Sciatic nerve (tissue), 2 donors: Measurements from ENCODE around the gene FBXW11. TPM values are rescaled to one million over a fixed set of nuclear protein-coding genes. Genes with fewer than 3 reads are reported as not detected.

ENCODE experiments used
- ATAC-seq: fragments of 200-7000 bp; cut with Tn5 transposase; one replicate; pipeline ENCODE4 v1.9.1; 2020; ENCODE audit warnings: mild to moderate bottlenecking, moderate library complexity
- DNase-seq: peaks from one replicate; pipeline ENCODE4 v3.0.0-alpha.2; 2020; ENCODE audit warnings: low spot score
- intact Hi-C: fragments of 100-400 bp; cut with DNase I; formaldehyde crosslinking; loops from one replicate; pipeline ENCODE4 v1.14.2; 2022
- total RNA-seq: library from RNA; stranded (reverse); fragmentation: NEBNext Ultra II Directional; extraction: Animal tissue kit (Norgen Biotek cat#: 25700); gene quantifications from one replicate; pipeline ENCODE4 v1.2.1, GENCODE V29; 2021
- donor health status: DM: no; HTN: no; CAD: no.
- donor health status: DM: no; HTN: no; CAD: no.

The FBXW11 gene
- 67.7 TPM for total RNA-seq

DNA sequence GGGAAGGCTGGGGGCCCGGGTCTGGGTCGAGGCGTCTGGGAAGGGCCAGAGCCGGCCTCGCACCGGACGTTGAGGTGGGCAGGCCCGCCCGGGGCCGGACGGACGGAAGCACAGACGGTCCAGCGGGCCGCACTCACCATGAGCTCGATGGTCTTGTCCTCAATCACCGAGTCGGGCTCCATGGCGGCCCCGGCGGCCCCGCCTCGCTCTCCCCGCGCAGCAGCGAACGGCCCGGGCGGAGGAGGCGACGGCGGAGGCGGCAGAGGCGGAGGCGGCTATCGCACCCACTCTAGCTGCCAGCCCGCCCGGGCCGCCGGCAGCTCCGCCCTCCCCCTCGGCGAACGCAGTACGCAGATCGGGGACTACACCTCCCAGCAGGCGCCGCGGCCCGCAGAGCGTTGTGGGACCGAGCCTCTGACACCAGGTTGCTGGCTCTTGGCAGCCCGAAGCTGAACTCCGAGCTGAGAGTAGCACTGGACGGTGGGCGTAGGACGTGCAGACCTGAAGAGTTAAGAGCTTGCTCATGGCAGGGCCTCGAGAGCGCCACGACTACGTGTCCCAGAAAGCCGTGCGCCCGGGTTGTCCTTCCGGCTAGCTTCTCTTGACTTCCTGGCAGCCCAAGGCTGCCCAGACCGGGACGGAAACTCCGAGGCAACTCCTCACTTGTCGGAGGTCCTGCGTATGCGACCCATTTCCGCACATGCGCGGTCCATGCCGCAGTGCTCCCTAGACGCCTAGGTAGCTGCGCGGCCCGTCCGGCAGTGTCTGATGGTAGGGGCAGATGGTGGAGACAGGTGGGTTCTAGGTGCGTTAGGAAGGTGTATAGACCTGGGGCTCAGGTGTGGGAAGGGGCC lies at the start of gene FBXW11:
FBXW11 (minus strand) TSS at position 318 of the 854 bp plus-strand sequence; CDS start at position 182, 136 bp downstream.
- DNase-seq = peak; percentile 97
- intact Hi-C loops = no loop called here
- ATAC-seq = peak; percentile 98

DNA sequence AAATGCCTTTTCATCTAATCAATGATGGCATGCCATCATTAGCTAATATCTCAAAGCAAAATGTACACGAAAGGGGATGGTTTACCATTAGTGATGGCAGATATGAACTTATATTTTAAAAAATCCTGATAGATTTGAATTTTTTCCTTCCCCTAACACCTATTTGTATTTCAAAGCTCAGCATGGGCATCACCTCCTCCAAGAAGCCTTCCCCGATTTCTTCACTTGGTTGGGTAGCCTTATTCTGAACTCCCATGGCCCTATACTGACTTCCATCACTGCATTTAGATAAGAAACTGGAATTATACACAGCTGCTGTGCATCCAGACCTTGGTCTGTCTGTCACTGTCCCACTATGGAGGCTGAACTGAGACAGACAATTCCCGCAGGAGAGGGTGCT lies 49.6 kb upstream of the FBXW11 start:
- ATAC-seq (no peak), DNase-seq (no peak)
- intact Hi-C loops = loop anchor here (10.0 kb wide), 1 partner anchor 141 kb away; no protein-coding TSS in a partner anchor

DNA sequence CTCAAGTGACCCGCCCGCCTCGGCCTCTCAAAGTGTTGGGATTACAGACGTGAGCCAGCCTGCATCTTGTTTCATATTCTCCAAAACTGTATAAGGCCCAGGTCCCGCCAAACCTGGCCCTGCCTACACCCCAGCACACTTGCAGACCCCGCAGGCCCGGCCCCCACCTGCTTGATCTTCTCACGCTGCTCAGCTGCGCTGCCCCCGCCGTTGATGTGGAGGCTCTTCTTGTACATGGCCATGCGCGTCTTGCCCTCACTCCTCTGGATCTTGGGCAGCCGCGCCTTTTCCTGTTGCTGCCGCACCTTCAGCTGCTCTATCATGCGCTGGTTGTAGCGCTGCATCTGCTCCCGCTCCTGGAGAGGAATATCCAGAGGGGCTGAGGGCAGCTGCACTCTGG lies 49.0 kb upstream of the FBXW11 start:
- no peak for ATAC-seq
- no peak for DNase-seq
- intact Hi-C loops = loop anchor here (10.0 kb wide), 1 partner anchor 141 kb away; no protein-coding TSS in a partner anchor

DNA sequence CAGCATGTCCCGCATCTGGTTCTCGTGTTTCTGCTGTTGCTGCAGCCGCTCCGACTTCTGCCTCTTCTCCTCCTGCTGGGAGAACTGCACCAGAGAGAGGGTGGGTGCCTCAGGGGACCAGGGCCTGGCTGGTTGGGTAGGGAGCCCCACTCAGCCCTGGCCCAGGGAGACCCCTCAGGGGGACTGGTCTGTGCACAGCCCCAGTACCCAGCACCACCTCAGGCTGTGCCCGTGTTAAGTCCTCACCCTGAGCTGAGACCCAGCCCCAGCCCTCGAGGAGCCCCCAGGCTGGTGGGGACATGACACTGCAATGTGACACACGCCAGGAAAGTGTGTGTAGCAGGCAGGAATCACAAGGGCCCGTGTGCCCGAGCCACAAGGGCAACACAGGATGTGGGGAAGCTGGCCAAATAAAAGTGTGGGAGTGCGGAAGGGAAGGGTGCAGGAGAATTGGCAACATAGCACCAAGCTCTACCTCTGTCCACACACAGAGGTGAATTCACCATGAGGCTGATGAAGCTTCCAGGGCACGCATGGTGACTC lies 48.2 kb upstream of the FBXW11 start:
- ATAC-seq (no peak), DNase-seq (no peak)
- intact Hi-C loops = loop anchor here (10.0 kb wide), 1 partner anchor 140 kb away; no protein-coding TSS in a partner anchor

DNA sequence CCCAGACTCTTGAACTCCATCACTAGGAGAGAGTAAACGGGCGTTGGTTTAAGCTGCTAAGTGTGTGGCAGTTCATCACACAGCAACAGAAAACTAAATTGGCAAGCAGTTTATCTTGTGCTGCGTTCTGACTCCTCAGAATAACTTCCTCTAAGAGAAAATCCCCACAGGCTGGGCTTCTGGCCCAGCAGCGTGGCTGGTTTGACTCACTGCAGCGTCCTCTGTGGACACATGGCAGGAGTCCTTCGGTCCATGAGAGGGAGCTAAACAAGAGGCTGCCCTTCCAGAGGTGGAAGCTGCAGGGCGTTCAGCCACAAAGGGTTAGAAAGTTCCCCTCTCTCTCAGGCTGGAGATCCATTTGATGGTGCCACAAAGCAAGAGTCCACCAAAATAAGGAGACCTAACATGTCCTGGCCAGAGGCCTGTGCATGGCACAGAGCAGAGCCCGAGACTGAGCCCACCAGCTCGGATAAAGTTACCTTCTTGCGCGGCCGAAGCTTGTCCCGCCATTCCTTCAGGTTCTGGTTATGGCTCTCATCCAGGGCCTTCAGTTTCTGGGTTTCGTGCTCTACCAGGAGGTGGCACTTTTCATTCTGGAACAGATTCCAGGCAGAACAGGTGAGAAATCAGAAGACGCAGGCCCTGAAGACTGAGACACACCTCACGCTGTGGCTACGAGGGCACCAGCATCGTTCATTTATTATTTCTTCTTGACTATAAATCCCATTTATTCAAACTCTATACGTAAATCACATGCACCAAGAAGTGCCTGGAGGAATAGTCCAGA lies 46.2 kb upstream of the FBXW11 start:
- intact Hi-C loops = loop anchor here (10.0 kb wide), 1 partner anchor 138 kb away; no protein-coding TSS in a partner anchor
- DNase-seq = no peak

DNA sequence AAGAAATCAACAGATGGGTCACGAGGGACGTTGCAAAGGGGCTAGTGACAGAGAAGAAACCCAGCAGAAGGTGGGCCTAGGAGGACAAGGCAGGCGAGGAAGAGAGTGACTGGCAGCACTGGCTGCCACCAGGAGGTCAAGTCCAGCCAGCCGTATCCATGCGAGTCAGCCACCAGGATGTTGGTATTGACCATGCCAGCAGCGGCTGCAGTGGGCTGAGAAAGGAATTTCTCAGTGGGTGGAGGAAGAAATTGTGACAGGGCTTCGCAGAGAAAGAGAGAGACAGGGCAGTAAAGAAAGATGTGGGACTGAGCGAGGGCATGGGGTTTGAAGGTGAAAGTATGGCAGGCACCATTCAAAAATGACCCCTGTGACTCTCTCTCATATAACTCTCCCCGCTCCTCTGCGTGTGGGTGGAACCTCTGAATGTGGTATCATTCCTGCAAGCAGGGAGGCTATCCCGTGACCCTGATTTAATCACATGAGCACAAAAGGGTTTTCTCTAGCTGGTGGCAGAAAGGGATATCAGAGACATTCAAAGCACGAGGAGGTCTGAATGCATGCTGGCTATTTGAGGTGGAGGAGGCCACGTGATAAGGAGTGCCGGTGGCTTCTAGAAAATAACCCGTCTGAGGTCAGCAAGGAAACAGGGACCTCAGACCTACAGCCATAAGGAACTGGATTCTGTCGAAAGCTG lies 45.4 kb upstream of the FBXW11 start:
- DNase-seq = no peak
- intact Hi-C loops = loop anchor here (10.0 kb wide), 1 partner anchor 137 kb away; no protein-coding TSS in a partner anchor
- peak; percentile 47 for ATAC-seq

More for the DNA sequence above, 46.2 kb upstream of the FBXW11 start:
- peak; percentile 40 for ATAC-seq

DNA sequence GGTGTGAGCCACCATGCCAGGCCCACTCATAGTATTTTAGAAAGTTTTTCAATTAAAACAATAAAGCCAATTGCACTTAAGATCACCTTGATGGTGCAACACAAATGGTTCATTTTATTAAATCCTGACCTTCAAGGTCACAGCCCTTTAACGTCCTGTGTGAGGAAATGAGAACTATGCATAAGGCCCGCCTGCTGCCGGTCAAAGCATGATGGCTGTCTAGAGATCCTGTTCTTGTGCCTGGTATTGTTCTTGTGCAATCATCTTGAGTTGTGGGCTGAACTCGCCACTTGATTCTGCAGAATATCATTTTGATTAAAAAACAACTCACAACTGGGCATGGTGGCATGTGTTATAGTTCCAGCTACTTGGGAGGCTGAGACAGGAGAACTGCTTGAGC lies 43.6 kb upstream of the FBXW11 start:
- intact Hi-C loops = loop anchor here (10.0 kb wide), 1 partner anchor 135 kb away; no protein-coding TSS in a partner anchor
- ATAC-seq (no peak), DNase-seq (no peak)

DNA sequence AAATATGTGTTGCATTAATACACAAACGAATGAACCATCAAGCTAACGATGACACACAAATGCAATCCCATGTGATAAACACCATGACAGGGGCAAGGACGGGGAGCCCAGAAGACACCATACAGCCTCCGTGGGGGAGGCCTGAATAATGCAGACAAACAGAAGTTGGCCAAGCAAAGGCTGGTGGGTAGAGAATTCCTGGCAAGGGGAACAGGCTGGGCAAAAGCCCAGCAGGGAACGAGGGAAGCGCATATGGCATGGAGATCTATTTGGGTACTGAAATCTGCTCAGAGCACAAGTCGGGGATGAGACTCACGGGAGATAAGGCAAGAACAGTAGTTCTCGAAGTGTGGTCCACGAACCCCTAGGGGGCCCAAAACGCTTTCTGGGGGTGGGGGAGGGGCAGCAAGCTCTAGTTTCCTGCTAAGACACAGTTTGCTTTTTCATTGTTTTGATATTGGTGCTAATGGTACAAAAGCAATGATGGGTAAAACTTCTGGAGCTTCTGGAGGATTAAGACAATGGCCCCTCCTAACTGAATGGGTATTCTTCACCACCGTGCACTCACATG lies 42.9 kb upstream of the FBXW11 start:
- intact Hi-C loops = no loop called here
- no peak for DNase-seq
- no peak for ATAC-seq

DNA sequence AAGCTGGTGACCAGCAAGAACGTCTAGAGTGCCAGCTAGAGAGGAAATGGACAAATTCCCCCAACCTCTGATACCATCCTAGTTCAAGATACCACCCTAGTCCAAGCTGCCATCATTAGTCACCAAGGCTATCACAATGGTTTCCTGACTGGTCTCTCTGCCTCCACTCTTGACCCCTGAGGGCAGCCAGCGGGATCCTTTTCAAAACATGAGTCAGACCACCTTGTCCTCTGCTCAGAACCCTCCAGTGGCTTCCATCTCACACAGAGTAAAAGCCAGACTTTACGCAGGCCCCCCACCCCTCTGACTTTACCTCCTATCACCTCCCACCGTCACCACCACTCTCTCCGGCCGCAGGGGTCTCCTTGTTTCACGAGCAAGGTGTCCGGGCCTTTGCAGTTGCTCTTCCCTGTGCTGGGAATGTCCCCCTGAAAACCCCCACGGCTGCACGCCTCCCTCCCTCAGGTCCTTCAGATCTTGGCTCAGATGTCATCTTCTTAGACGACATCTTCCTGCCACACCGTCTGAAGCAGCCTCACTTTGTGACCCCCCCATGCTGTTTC lies 42.2 kb upstream of the FBXW11 start:
- intact Hi-C loops = no loop called here
- ATAC-seq (no peak), DNase-seq (no peak)

DNA sequence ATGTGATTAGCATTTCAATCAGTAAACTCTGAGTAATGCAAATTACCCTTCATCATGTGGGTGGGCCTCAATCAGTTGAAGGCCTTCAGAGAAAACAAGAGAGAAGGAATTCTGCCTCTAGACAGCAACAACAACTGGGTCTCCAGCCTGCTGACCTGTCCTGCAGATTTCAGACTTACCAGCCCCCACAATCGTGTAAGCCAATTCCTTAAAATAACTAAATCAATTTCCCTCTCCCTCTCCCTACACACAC lies 41.7 kb upstream of the FBXW11 start:
- intact Hi-C loops = no loop called here
- DNase-seq (no peak), ATAC-seq (no peak)

DNA sequence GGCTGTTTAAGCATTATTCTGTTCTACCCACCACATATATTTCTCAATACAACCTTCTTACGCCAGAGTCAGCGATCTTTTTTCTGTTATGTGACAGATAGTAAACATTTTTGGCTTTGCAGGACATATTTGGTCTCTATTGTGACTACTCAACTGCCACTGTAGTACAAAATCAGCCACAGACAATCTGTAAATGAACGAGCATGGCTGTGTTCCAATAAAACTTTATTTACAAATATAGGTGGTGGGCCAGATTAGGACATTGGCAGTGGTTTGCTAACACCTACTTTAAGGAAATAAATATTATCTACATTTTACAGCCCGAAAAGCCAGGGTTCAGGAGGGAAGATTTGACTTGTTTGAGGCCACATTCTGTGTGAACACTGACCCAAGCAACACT lies 40.2 kb upstream of the FBXW11 start:
- DNase-seq (no peak), ATAC-seq (no peak)
- intact Hi-C loops = no loop called here

DNA sequence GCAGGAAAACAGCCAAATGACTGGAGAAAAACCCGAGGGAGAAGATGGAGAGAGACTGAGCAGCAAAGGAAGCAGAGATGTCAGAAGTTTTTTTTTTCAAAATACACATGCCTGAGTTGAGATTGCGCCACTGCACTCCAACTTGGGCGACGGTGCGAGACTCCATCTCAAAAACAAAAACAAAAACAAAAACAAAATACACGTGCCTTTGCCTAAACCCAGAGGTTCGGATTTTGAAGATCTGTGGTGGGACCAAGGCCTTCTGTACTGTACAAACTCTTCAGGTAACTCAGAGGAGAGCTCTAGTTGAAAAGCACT lies 38.8 kb upstream of the FBXW11 start:
- intact Hi-C loops = no loop called here
- ATAC-seq (no peak), DNase-seq (no peak)

DNA sequence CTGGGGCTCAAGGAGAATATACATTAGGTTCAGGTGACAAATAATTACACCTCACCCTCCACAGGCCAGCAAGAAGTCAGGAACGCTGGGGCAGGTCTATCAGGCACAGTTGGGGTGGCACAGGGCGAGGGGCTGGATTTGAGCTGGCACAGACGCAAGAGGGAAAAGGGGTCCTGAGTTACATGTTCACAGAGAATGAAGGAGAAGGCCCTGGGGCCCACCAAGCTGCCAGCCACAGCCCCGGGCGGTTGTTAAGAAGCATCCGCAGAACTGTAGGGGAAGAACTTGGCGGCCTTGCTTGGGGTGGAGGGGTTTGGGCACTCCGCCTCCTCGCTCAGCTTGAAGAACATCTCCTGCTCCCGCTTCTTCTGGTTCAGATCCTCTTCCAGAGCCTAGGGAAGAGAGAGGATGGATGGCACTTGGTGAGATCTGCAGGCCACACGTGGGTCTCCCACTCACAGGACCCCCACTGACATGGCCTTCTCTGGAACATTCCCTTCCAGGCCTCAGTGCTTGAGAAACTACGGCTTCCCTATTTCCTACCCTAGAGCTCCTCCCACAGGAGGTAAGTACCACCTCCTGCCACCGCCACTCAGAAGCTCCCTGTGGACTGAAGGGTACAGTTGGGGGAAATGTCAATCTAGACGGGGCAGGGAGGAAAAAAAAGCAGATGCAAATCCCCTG lies 38.3 kb upstream of the FBXW11 start:
- intact Hi-C loops = no loop called here
- no peak for ATAC-seq
- no peak for DNase-seq

DNA sequence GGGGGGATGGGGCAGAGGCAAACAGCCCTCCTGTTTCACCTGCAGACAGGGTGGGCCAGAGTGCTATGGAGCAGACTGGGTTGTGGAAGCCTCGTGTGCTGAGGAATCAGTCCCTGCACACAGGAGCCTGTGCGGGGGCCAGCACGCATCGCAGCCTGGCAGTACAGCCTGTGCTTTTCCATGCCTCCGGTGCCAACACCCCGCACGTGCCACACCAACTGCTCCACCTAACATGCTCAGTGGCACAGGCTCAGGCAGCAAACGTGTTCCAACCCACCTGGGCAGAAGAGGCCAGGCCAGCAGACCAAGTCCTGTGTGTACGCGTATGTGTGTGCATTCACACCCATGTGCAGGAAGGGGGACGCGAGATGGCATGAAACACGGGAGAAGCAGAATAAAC lies 37.4 kb upstream of the FBXW11 start:
- DNase-seq (no peak), ATAC-seq (no peak)
- intact Hi-C loops = no loop called here

DNA sequence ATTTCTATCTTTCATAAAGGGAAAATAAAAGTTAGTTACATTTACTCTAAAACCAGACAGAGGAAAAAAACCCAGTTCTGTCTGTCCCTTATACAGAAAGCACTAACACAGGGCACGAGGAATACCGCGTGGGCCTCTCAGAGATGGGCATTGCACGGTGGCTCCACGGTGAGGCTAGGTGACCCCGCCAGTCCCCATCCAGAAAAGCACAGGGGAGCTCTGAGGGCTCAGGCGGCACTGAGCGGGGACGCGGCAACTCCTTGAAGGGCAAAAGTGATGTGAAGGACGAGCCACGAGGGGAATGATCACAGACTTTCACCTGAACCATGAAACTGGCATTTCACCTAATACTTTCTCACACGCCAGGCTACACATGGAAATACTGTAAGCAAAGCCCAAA lies 35.7 kb upstream of the FBXW11 start:
- intact Hi-C loops = no loop called here
- DNase-seq (no peak), ATAC-seq (no peak)

DNA sequence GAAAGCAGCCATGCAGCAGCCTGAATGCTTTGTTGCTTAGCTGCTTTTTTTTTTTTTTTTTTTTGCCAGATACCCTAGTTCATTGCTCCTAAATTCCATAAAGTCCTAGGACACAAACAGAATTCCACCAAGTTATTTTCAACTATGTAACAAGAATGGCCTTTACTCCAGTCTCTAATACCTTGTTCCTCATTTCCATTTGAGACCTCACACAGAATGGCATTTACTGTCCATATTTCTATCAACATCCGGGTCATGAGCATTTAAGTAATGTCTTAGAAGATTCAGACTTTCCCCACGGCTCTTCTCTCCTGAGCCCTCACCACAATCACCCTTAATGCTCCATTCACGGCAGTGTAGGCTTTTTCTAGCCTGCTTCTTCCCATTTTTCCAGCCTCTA lies 31.7 kb upstream of the FBXW11 start:
- intact Hi-C loops = no loop called here
- ATAC-seq (no peak), DNase-seq (no peak)

DNA sequence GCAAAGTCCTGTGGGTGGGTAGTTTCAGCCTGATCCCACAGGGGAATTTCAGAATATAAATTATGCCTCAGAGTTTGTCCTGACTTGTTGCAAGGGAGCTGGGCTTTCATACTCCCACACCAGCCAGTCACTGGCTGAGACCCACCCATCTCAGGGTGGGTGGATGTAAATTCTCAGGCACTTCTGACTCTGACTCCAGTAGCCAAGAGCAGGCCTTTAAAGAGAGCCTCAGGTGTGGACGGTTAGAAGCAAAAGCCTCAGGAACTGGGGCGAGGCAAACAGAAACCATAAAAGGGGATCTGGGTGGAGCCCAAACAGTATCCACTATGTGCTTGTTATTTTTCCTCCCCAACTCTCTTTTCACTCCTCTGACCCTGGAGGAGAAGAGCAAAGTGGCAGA lies 28.6 kb upstream of the FBXW11 start:
- intact Hi-C loops = no loop called here
- ATAC-seq (no peak), DNase-seq (no peak)

DNA sequence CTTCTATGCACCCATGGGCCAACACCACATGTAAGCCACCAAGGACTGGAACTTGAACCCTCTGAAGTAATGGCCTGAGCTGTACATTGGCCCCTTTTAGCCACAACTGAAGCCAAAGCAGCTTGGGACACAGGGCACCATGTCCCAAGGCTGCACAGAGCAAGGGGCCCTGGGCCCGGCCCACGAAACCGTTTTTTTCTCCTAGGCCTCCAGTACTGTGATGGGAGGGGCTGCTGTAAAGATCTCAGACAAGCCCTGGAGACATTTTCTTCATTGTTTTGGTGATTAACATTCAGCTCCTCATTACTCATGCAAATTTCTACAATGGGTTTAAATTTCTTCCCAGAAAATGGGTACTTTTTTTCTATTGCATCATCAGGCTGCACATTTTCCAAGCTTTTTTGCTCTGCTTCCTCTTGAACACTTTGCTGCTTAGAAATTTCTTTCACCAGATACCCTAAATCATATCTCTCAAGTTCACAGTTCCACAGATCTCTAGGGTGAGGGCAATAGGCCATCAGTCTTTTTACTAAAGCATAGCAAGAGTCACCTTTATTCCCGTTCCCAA lies 25.5 kb upstream of the FBXW11 start:
- ATAC-seq (no peak), DNase-seq (no peak)
- intact Hi-C loops = no loop called here
